NCI-H128 (cell line): ENCODE results near the gene CCDC124.
"Not testable (repeated sequence)": the region's sequence is repeated elsewhere in the genome, so short reads cannot be mapped to it uniquely, and the experiment has no call there.

Source experiments
- DNase-seq: peaks from one replicate; lab custom pipeline; 2025; ENCODE audit not compliant: unreplicated experiment; lab: John Stamatoyannopoulos, UW

Gene CCDC124

GRCh38 chr19:17981611-17982010 lies 48.8 kb downstream of the CCDC124 start:
- no peak for DNase-seq

DNA sequence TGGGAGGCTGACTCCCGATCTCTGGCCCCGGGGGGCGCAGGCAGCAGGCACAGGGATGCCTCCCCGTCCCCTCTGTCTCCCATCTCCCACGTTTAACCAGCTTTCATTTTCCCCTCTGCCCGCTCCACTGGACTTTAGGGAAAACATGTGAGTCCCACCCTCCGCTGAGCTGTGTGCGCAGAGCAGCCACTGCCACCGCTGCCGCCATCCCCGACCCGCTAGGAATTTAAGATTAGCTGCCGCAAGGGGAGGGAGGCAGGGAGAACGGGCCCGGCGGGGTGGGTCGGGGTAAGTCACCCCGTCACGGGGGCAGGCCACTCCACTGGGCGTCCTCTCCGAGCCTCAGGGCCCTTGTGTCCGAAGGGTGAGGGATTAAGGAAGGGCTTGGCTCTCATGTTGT lies 49.6 kb downstream of the CCDC124 start:
- DNase-seq, result no peak

GRCh38 chr19:17985037-17985818 lies 52.4 kb downstream of the CCDC124 start:
- no peak for DNase-seq

GRCh38 chr19:17986569-17986968 lies 53.8 kb downstream of the CCDC124 start:
- DNase-seq, result not testable (repeated sequence)

DNA sequence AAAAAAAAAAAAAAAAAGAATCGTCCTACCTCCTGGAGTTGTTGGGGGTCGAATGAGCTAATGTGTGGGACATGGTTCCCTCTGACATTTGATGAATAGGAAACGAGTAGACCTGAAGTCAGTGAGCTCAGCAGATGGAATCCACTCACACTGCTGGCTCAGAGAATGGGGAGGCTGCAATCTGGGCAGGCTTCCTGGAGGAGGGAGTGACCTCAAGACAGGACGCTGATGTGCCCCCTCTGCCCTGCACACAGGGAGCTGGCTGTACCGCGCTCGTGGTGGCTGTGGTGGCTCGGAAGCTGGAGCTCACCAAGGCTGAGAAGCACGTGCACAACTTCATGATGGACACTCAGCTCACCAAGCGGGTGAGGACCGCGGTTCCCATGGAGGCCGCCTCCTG lies 55.3 kb downstream of the CCDC124 start:
- no peak for DNase-seq

GRCh38 chr19:17989425-17990094 lies 56.7 kb downstream of the CCDC124 start:
- DNase-seq, result no peak

DNA sequence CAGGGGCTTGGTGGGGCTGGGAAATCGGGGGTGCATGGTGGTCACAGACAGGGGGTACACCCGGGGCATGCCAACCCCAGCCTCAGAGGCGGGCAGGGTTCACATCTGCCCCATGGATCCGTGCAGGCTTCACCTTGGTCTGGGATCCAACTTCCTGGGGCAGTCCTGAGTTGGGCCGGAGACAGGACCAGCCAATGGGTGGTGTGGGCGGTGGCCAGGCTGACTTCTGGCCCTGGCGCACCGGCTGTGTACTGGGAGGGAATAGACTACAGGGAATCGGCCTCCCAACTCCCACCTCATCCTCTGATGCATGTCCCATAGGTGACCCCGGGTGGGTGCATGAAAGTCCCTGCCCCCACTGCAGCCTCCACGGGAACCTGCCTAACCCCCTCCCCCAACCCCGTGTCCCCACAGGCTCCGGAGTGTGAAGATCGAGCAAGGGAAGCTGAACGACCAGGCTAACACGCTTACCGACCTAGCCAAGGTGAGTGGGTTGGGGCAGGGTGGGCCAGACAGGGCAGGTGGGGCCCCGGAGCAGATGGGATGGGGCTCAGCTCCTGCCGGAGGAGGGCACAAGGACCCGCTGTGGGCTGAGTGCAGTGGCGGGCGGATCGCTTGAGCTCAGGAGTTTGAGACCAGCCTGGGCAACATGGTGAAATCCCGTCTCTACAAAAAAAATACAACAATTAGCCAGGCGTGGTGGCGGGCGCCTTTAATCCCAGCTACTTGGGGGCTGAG lies 60.4 kb downstream of the CCDC124 start:
- no peak for DNase-seq
